GM18520 (cell line): ENCODE measurements around the gene APBB2.

Source experiments
- ATAC-seq: cut with Tn5 transposase; IDR thresholded peaks from one replicate; pipeline ENCODE4 v1.9.1; 2021; ENCODE audit not compliant: unreplicated experiment

The APBB2 gene

DNA sequence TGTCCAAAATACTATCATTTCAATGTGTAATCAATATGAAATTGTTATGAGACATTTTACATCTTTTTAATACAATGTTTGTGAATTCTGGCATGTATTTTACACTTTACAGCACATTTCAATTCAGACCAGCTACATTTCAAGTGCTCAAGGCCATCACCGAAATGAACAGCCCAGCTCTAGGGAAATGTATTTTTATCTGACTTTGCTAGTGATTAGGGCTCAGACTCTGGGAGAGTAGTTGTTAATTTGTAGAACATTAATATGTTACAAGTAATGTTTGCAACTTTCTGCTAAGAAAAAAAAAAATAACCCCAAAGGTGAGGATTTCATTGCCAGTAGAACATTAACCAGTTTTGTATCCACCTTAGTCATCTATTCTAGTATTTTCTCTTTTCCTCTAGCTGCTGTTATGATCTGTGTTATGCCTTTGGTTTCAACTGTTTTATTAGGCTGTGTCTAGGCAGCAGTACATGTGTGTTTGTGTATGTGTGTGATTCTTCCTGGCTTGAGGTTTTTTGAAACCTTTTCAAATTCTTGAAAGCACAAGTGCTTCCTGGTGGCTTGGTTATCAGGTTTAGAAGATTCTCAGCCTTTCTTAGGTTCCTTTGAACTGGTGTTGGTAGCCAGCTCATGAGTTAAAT, 338.7 kb downstream of the APBB2 start:
- no peak for ATAC-seq

DNA sequence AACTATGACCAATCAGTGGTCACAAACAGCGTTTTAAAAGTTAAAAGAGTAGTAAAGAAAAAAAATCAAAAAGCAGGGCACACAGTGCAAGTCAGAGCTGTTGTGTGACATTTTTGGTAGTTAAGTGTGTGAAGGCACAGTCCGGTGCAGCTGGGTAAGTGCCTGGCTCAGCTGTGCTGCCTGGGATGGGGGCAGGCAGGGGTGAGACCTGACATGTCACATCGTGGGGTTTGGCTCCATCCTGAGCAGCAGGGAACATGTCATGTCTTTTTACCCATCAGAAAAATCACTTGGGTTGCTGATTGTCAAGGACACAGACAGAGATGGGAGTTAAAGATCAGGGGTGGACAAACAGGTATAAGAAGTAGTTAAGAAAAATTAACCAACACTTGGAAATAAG, 339.4 kb downstream of the APBB2 start:
- no peak for ATAC-seq

DNA sequence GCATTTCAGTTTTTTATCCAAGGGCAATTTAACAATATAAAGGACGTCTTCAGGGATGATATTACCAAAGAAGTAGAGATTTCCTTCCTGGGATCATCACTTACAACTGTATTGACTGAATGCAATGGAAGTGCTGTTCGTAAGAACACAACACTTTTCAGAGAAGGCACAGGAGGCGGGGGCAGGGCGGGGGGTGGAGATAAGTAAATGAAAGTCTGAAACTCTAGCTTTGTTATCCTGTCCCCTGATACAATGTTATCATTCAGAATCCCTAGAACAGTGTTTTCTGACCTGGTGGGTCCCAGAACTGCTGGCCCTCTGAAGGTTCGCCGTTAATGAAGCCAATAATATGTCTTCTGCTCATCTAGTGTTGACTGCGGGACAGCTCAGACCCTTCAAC, 340.0 kb downstream of the APBB2 start:
- ATAC-seq: no peak

DNA sequence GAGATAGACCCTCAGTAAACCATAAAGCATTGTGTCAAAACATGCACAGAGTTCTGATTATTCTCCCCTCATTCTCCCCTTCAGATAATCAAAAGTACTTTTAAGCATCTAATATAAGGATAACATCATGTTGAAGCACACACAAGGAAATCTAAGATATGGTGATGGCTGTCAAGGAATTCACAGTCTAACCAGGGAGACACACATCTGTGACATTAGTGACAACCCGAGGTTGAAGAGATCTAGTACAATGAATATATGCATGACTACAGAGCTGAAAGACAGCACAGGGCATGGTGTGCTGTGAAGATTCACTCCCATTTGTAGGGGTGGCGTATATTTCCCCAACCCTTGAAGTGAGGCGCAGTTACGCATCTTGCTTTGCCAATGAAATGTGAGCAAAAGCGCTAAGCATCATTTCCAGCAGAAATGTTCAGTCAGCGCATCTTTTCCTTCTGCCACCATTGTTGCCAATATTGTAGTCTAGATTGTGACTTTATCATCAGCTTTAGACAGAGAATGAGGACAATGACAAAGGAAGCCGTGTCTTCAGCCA, 342.6 kb downstream of the APBB2 start:
- no peak for ATAC-seq

DNA sequence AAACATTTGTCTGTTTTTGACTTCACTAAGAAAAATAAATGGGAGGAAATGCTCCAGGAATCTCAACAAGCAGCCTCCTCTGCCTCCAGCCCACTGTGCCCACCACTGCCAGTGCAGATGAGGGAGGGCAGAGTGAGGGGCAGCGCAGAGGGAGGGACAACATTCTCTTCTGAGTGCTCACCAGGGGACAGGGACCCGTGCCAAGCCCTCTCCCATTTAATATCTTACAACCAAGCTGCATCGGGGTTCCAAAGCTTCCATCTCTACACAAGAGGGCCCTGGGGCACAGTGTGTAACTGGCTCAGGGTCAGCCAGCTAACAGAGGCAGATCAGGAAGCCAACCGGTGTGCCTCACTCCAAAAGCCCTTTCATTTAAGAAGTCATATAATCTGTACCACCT, 344.2 kb downstream of the APBB2 start:
- ATAC-seq: no peak

DNA sequence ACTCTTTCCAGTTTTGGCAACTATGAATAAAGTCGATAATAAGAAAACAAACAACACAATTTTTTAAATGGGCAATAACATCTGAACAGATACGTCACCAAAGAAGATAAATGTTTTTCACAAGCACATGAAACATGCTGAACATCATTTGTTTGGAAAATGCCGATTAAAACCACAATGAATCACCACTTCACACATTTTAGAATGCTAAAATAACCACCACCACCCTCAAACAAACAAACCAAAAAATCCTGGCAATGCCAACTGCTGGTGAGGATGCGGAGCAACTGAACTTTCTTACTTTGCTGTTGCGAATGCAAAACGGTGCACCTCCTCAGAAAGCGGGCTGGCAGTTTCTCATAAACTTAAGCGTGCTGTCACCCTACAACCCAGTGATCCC, 348.6 kb downstream of the APBB2 start:
- ATAC-seq: no peak

DNA sequence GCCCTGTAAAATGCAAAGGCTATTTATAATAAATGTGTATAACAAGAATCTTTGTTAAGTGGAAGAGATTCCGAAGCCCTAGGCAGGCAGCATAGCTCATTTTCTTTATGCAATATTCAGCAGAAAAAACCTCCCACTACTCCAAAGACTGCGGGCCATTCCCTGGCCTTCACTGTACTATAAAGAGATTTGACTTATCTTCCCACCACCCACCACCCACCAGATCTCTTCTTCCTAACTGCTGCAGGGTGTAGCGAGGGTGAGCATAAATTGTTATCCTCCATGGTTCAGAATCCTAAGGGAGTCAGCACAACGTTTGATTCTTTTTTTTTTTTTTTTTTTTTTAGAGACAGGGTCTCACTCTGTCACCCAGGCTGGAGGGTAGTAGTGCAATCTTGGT, 349.8 kb downstream of the APBB2 start:
- ATAC-seq: no peak

DNA sequence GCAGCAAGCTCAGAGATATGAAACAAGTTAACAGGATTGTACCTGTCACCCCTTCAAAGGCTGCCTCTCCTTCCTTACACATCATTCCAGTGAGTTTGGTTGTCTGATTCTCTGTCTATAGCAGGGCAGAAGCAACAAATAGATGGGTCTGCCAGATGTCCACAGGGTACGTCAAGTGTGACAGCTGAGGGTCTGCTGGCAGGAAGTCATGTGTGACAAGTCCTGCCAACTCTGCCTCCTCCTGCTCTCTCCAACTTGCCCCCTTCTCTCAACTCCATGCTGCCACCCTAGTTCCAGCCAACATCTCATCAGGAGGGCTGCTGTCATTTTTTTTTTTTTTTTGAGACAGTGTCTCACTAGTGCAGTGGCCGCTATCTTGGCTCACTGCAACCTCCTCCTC, 355.4 kb downstream of the APBB2 start:
- no peak for ATAC-seq

DNA sequence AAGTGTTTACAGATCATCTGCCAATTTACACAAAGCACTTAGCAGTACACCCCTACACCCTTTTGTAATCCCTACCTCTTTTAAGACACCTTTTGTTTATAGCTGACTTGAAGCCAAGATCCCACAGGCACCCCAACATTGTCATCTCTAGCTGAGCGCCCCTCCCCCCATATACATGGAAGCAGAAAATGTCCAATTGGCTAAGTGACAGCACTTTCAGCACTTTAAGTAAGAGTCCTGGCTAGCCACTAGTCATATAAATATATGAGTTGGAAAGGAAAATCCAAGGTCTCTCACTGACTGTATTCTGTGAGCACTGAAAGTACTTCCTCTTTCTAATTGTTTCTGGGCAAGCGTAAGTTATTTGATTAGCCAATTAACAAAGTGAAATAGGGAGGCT, 356.4 kb downstream of the APBB2 start:
- no peak for ATAC-seq

DNA sequence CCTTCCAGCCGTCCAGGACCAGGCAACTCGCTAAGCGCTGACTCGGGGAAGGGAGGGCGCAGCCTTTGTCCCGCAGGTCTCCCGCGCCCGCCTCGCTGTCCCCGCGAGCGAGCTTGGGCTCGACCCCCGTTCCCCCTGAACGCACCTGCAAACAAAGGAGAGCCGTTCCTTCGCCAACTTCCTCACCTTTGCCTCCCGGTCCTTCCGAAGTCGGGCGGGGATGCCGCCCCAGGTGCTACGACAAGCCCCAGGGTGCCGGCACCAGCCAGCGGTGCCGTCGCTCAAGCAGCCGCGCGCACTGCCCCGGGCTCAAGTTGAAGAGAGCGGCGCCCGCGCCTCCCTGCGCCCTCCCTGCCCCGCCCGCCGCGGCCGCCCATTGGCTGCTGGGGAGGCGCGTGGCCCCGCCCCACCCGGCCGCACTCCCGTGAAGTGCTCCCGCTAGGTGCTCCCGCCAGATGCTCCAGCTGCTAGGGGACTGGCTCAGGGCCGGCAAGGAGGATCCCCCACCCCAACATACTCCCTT, 357.4 kb downstream of the APBB2 start:
- peak; percentile 67 for ATAC-seq

DNA sequence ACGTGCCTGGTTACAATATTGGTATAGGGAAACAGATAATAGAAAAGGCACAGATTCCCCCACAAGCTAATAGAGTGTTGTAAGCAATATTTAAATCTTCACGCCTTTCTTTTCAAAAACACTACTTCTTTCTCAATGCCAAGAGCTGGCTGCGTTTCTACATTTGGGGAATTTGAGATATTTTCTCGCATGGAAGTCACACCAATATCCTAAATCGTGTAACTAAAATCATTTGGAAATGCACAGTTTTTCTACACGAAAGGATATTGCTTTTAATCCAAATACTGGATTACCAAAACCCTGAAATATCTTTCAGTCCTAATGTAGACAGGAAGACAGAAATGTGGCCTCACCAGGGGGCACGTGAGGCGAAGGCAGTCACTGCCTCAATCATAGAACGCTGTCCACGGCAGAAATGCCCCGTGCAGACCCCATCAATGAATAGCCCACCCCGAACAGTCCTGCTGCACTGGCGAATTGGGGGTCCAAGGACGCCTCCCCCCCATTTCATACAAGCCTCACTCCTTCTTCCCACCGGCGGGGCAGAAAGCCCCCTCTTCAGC, 358.0 kb downstream of the APBB2 start:
- ATAC-seq: no peak

DNA sequence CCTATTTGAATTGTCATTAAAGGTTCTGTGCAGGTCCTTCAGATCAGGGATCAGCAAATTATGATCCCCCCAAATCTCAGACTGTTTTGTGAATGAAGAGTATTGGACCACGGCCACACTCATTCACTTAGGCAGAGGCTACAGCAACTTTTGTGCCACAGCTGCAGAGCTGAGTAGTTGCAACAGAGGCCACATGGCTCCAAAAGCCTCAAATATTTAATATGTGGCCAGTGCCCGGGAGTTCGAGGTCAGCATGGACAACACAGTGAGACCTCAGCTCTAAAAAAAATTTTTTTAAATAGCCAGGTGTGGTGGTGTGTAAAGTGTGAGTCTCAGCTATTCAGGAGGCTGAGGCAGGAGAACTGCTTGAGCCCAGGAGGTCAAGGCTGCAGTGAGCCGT, 363.8 kb downstream of the APBB2 start:
- ATAC-seq: no peak

DNA sequence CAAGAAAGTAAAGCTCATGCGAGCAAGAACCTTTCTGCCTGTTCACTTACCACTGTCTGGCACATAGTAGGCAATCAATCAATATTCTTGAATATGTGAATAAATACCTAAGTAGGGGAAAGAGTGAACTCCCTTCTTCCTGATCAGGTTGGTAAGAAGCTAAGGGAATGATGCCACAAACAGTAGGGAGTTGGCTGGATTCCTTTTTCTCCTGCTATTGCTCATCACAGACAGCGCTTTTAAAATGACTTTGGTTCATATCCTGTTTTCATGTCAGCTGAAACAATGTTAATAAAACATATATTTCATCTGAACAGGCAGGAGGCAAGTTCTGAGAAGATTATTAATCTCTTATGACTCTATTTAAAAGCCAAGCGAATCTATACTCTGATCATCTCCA, 365.4 kb downstream of the APBB2 start:
- ATAC-seq: no peak

DNA sequence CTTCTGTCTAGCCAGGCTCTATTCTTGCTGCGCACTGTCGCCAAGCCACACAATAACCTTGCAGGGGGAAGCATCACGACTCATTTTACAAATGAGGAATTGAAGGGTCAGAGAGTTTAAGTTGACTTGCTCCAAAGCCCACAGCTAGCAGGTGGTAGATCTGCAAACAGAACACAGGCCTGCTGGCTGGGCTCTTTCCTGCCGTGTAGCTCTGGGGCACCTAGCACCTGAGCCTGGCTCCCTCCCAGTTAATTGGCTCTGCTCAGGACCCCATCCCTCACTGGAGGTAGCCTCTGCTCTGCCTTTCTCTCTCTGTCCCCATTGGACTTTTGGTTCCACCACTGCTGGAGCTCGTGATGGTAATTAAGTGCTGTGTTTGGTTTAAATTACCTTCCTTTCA, 366.1 kb downstream of the APBB2 start:
- ATAC-seq: no peak

DNA sequence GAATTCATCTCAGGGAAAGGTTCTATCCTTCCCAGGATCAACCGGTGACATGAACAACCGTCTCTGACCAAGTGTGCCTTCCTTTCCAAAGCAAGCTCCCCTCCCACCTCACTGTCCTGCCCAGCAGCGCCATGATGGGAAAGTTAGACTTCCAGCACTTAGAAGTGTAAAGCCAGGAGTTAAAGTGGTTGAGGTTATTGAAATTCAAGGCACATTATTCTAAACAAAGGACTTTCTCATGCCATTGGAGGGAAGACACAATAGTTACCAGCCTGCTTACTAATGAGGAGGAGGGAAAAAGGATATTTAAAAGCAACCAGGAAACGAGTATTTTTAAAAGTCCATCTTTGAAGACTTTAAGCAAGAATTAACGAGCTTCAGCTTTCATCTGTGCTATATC, 367.8 kb downstream of the APBB2 start:
- ATAC-seq: no peak

DNA sequence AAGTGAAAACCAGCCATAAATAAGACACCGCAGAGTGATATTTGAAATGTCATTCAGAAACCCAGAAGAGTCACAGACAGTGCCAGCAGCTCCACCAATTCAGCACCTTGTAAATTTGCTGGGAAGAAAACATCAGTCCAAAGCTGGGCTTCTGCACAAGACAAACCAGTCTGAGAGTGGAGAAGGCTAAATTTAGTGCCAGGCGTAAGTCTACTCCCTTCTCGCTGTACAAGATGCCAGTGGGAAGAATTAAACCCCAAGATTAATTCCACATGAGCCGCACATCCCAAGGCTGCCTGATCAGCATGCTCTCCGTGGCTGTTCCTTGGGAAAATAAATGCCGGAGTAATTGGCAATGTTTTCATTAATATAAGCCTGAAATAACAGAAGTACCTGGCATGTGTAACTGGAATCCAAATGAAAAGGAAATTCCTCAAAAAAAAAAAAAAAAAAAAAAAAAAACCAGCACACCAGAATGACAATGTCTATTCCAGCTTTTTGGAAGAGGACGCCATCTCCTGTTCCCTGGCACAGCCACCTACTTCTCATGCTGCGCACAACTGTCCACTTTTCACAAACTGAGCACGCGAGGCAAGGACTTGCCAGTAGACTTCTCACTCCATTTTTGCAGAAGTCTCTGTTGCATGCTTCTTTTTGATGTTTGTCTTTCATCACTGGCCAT, 369.0 kb downstream of the APBB2 start:
- no peak for ATAC-seq

DNA sequence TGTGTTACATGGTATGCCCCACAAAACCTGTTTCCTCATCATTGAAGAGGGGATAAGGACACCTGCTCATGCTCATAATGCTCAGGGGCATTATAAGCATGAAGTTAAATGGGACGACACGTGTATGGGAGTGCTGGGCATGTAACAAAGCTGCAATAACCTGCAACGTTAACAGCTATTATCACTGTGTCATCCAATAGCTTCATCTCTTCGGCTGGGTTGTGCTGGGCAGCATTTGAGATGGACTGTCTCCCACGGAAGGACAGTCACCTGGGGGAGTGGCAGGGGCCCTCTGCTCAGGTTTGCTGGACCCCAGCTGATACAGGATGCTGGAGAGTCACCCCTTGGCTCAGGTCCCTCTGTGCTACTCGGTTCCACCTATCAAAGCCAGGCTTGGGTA, 370.1 kb downstream of the APBB2 start:
- ATAC-seq: no peak

DNA sequence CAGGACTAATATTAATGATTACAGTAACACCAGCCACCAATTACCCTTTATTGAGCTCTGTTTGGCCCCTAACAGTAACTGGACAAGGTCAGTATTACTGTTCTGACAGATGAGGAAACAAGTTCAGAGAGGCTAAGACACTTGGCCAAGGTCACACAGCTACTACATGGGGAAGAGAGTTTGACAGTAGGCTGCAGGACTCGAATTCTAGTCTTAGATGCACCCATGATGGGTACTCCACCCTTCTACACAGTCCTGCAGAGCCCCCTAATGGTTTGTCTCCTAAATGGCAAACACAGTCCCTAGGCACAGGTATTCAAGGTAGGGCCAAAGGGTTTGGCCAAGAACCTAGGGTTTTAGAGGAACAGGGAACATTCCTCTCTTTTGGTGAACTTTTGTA, 370.6 kb downstream of the APBB2 start:
- ATAC-seq: no peak

DNA sequence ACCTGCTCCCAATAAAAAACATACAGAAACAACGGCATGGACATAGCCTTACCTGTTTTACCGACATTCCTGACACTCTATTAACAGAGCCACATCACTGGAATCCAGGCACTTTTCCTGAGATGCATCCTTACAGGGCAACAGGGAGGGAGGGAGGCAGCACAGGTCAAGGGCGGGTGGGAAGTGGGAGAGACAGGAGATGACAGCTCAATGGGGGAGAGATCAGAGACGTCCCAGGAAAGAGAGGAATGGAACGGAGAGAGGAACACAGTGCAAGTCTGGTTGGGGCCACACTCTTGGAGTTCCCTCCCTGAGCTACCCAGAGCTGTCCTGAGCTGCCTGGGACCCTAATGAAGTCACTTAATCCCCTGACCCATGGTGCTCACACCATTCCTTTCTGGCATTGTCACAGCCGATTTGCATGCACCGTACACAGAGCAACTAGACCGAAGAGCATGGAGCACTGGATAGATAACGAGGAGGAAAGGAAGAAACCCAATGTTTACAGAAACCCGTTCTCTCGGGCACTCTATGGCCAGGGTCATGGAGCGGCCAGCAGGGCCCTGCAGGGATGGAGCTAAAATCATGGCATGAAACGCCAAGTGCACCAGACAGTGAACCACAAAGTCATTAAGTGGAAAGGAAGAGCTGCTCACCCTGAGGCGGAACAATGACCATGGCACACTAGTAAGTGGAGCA, 371.5 kb downstream of the APBB2 start:
- ATAC-seq: no peak

DNA sequence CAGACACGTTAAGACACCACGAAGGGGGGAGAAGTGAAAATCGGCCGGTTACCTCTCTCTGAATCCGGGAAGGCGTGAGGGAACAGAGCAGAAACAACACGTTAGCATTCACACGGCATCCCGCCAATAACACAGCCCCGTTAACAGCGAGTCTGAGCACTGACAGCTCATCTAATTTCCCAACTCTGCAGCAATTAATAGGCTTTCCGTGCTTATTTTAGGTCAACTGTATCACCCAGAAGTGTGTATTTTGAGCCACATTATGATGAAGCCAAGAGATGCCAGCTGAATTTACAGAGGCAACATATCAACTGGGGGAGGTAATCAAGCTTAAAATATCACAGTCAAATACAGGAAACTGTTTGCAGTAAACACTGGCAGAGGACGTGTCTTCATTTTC, 372.0 kb downstream of the APBB2 start:
- ATAC-seq: no peak

DNA sequence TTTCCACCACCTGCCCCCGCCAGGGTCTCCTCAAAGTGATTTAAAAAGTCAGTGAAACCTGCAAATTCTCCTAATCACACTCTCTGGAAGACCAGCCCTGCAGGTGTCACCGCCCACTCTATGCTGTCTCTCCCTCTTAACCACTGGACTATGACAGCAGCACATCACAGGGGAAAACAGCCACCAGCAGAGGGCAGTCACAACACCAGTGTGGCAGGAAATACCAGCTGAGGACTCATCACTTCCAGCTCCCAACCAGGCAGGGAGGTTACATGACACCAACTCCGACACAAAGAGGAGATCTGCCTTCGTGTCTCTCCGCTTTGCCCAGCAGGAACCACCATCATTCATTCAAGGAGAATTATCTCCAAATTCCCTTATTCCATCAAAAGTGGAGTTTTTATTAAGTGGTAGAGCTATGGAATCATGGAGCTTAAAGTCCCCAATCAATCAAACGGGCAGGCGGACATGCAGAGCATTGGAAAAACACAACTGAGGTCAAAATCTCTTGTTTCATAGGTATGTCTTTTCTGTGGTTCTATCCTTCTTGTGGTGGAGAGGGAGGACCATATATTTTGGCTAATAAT, 373.3 kb downstream of the APBB2 start:
- ATAC-seq: no peak
